Smooth muscle cell (in vitro differentiated cells): Measurements from ENCODE around the gene ADAM12. TPM values are rescaled to one million over a fixed set of nuclear protein-coding genes. Genes with fewer than 3 reads are reported as not detected.

Source experiments
- DNase-seq: peaks from one replicate; lab custom pipeline; 2025; ENCODE audit not compliant: unreplicated experiment; lab: John Stamatoyannopoulos, UW
- H2AFZ ChIP-seq: fragments of 200-600 bp; sonication (generic); 2 replicates; pipeline ENCODE4 v1.6.0; 2016; ENCODE audit warnings: antibody characterized with exemption, low read depth, mild to moderate bottlenecking
- H3F3A ChIP-seq: fragments of 200-600 bp; sonication (generic); 2 replicates; pipeline ENCODE4 v1.6.0; 2017; ENCODE audit warnings: antibody characterized with exemption, low read depth
- H3K27ac ChIP-seq: fragments of 200-600 bp; sonication (generic); 2 replicates; pipeline ENCODE4 v1.5.1; 2016; ENCODE audit warnings: low read depth, mild to moderate bottlenecking
- H3K27me3 ChIP-seq: fragments of 200-600 bp; sonication (generic); 2 replicates; pipeline ENCODE4 v1.6.1; 2016; ENCODE audit warnings: low read depth, mild to moderate bottlenecking
- H3K36me3 ChIP-seq: fragments of 200-600 bp; sonication (generic); 2 replicates; pipeline ENCODE4 v1.5.1; 2016; ENCODE audit warnings: low read depth
- H3K4me1 ChIP-seq: fragments of 200-600 bp; sonication (generic); 2 replicates; pipeline ENCODE4 v1.5.1; 2016; ENCODE audit warnings: low read depth
- H3K4me2 ChIP-seq: fragments of 200-600 bp; sonication (generic); 2 replicates; pipeline ENCODE4 v1.6.0; 2016; ENCODE audit warnings: mild to moderate bottlenecking
- H3K4me3 ChIP-seq: fragments of 200-600 bp; sonication (generic); 2 replicates; pipeline ENCODE4 v1.5.1; 2016; ENCODE audit warnings: mild to moderate bottlenecking
- H3K79me2 ChIP-seq: fragments of 200-600 bp; sonication (generic); 2 replicates; pipeline ENCODE4 v1.6.0; 2016; ENCODE audit warnings: low read depth, mild to moderate bottlenecking
- H3K9ac ChIP-seq: fragments of 200-600 bp; sonication (generic); 2 replicates; pipeline ENCODE4 v1.6.0; 2016; ENCODE audit warnings: low read depth
- H3K9me3 ChIP-seq: fragments of 200-600 bp; sonication (generic); replicated peaks from 2 replicates; pipeline ENCODE4 v1.5.1; 2016; ENCODE audit warnings: low read depth
- H4K20me1 ChIP-seq: fragments of 200-600 bp; sonication (generic); 2 replicates; pipeline ENCODE4 v1.6.0; 2016; ENCODE audit warnings: low read depth
- CTCF ChIP-seq: fragments of 200-600 bp; sonication (generic); IDR thresholded peaks from 2 replicates; pipeline ENCODE4 v1.5.1; 2017; ENCODE audit warnings: borderline replicate concordance, mild to moderate bottlenecking, antibody characterized with exemption; ENCODE audit not compliant: insufficient read depth, poor library complexity, severe bottlenecking
- whole genome bisulfite sequencing: methylation state at CpG from one replicate; pipeline ENCODE4 v1.1.7; 2016; ENCODE audit warnings: low lambda C conversion rate; 5-methylcytosine and 5-hydroxymethylcytosine counted together
- polyA plus RNA-seq: library from polyadenylated mRNA; unstranded; fragments of >200 nt; fragmentation: Nextera tagmentation; extraction: Ambion mirVana; gene quantifications from 2 replicates; pipeline ENCODE4 v1.2.1, GENCODE V29; 2016
- total RNA-seq: library from RNA; depleted of rRNA; stranded (reverse); fragments of >200 nt; gene quantifications from 2 replicates; pipeline ENCODE4 v1.2.3, GENCODE V29; 2014

Gene ADAM12
- total and polyA plus RNA-seq, 2 experiments from 2014 or later, result 40.0 to 54.3 TPM

GRCh38 chr10:126029999-126030398 lies 358.3 kb downstream of the ADAM12 start:
- H3F3A ChIP-seq, result no peaks in the 10 kb centered on the region
- peaks cover 51% of the 10 kb centered on the region for H3K36me3 ChIP-seq
- H3K27ac ChIP-seq, result no peak overlapping the region
- no peaks in the 10 kb centered on the region for H3K27me3 ChIP-seq
- DNase-seq, result no peak
- no peak overlapping the region for H3K4me3 ChIP-seq
- no peaks in the 10 kb centered on the region for H4K20me1 ChIP-seq
- no peak overlapping the region for H2AFZ ChIP-seq
- peaks cover 8% of the 10 kb centered on the region for H3K79me2 ChIP-seq
- TF ChIP-seq CTCF, result no peak
- no peak overlapping the region for H3K9ac ChIP-seq
- WGBS, result 93% methylated on average over 3 of the region's 3 CpGs
- H3K4me2 ChIP-seq, result no peak overlapping the region
- no peaks in the 10 kb centered on the region for H3K4me1 ChIP-seq
- H3K9me3 ChIP-seq, result peaks cover 24% of the 10 kb centered on the region

GRCh38 chr10:126027692-126028091 lies 360.6 kb downstream of the ADAM12 start:
- no peak overlapping the region for H3K4me2 ChIP-seq
- peaks cover 19% of the 10 kb centered on the region for H3K9me3 ChIP-seq
- 97% methylated on average over 1 of the region's 1 CpG for WGBS
- DNase-seq, result no peak
- no peak overlapping the region for H2AFZ ChIP-seq
- H3K4me3 ChIP-seq, result no peak overlapping the region
- H3F3A ChIP-seq, result no peaks in the 10 kb centered on the region
- no peaks in the 10 kb centered on the region for H4K20me1 ChIP-seq
- no peak for TF ChIP-seq CTCF
- no peak overlapping the region for H3K9ac ChIP-seq
- peaks cover 29% of the 10 kb centered on the region for H3K36me3 ChIP-seq
- no peak overlapping the region for H3K27ac ChIP-seq
- H3K27me3 ChIP-seq, result no peaks in the 10 kb centered on the region
- no peaks in the 10 kb centered on the region for H3K4me1 ChIP-seq
- H3K79me2 ChIP-seq, result peaks cover 8% of the 10 kb centered on the region

GRCh38 chr10:126022841-126023240 lies 365.4 kb downstream of the ADAM12 start:
- Histone ChIP-seq H4K20me1 (no peaks in the 10 kb centered on the region), H3K27me3 (no peaks in the 10 kb centered on the region), H2AFZ (no peak overlapping the region), H3K36me3 (no peaks in the 10 kb centered on the region), H3K4me2 (no peak overlapping the region), H3K9me3 (peaks cover 3% of the 10 kb centered on the region), H3K9ac (no peak overlapping the region), H3K79me2 (peaks cover 8% of the 10 kb centered on the region), H3K4me1 (no peaks in the 10 kb centered on the region), H3K27ac (no peak overlapping the region), H3F3A (no peaks in the 10 kb centered on the region), H3K4me3 (no peak overlapping the region)
- no peak for DNase-seq
- no peak for TF ChIP-seq CTCF
- 69% methylated on average over 5 of the region's 5 CpGs for WGBS

GRCh38 chr10:126021833-126022500 lies 366.3 kb downstream of the ADAM12 start:
- no peaks in the 10 kb centered on the region for H3K36me3 ChIP-seq
- no peak overlapping the region for H3K9ac ChIP-seq
- no peak overlapping the region for H2AFZ ChIP-seq
- H3K79me2 ChIP-seq, result peaks cover 8% of the 10 kb centered on the region
- H3K4me3 ChIP-seq, result no peak overlapping the region
- no peaks in the 10 kb centered on the region for H4K20me1 ChIP-seq
- TF ChIP-seq CTCF, result no peak
- WGBS, result 95% methylated on average over 5 of the region's 5 CpGs
- H3F3A ChIP-seq, result no peaks in the 10 kb centered on the region
- no peak overlapping the region for H3K27ac ChIP-seq
- no peak overlapping the region for H3K4me2 ChIP-seq
- H3K27me3 ChIP-seq, result no peaks in the 10 kb centered on the region
- no peaks in the 10 kb centered on the region for H3K4me1 ChIP-seq
- DNase-seq, result no peak
- H3K9me3 ChIP-seq, result no peaks in the 10 kb centered on the region
